Prostate gland (tissue), 2 donors: ENCODE data around the gene INPP5F. TPM values are rescaled to one million over a fixed set of nuclear protein-coding genes. Genes with fewer than 3 reads are reported as not detected.
A peak's percentile ranks its signal among the peaks of the same experiment; 100 is the strongest.

ENCODE experiments used
- DNase-seq: peaks from one replicate; pipeline ENCODE4 v3.0.0-alpha.2; 2019; ENCODE audit warnings: low spot score
- H3K27ac ChIP-seq, 2 donors: fragments of 200-600 bp; sonication (generic); 2 replicates each; pipeline ENCODE4 v1.5.1; 2017 to 2019
- H3K27me3 ChIP-seq: fragments of 200-600 bp; sonication (generic); replicated peaks from 2 replicates; pipeline ENCODE4 v1.5.1; 2019; ENCODE audit not compliant: insufficient read depth
- H3K36me3 ChIP-seq, 2 donors: fragments of 200-600 bp; sonication (generic); 1 replicate in 1 of 2; 2 replicates in 1 of 2; pipeline versions ENCODE4 v1.5.1 to v1.8.1; 2017 to 2019
- H3K4me1 ChIP-seq: fragments of 200-600 bp; sonication (generic); replicated peaks from 2 replicates; pipeline ENCODE4 v1.5.1; 2019
- H3K4me3 ChIP-seq, 2 donors: fragments of 200-600 bp; sonication (generic); 2 replicates each; pipeline ENCODE4 v1.5.1; 2017 to 2019
- H3K9me3 ChIP-seq: fragments of 200-600 bp; sonication (generic); 2 replicates; pipeline ENCODE4 v1.5.1; 2017
- POLR2A ChIP-seq: fragments of 450-650 bp; IDR thresholded peaks from one replicate; pipeline ENCODE4 v1.6.1; 2016; ENCODE audit warnings: antibody characterized with exemption, mild to moderate bottlenecking
- POLR2AphosphoS5 ChIP-seq: sonication (generic); formaldehyde crosslinking; IDR thresholded peaks from one replicate; pipeline ENCODE4 v1.6.1; 2017; ENCODE audit warnings: antibody characterized with exemption
- WGBS: methylation state at CpG from one replicate; pipeline ENCODE4 v1.1.5; 2018; 5-methylcytosine and 5-hydroxymethylcytosine counted together
- intact Hi-C: fragments of 100-400 bp; cut with DNase I; formaldehyde crosslinking; loops from one replicate; pipeline ENCODE4 v1.14.2; 2022
- total RNA-seq, 2 donors: library from RNA; depleted of rRNA; stranded (reverse); fragments of >200 nt; gene quantifications; one replicate each; pipeline ENCODE4 v1.1.0, GENCODE V29; 2016
- TF ChIP-seq, protein P1 (sequence below), 4 experiments: fragments of 200-600 bp in 2 of 4; fragments of 450-650 bp in 2 of 4; sonication (generic) in 2 of 4; IDR thresholded peaks; 1 replicate in 3 of 4; 2 replicates in 1 of 4; pipeline ENCODE4 v1.5.1; 2016 to 2019; ENCODE audit warnings: antibody characterized with exemption in 4 of 4, mild to moderate bottlenecking in 2 of 4, moderate library complexity in 2 of 4

INPP5F gene
- total RNA-seq, 2 donors from 2014 or later = 8.6 to 15.9 TPM

DNA sequence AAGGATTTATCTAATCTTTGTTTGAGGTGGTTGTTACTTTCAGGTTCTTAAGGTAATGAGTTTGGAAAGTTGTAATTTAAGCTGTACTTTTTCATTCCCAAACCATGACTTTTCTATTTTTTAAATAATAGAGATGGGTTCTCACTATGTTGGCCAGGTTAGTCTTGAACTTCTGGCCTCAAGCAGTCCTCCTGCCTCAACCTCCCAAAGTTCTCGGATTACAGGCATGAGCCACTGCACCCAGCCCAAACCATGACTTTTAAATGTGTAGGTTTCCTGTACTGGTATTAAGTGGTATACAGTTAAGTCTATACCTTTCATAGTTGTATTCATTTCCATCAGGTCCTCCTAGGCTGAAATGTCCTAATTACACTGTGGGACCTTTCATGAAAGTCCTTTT lies 10.4 kb downstream of the INPP5F start:
- no peaks in the 10 kb centered on the region for H3K4me1 ChIP-seq
- intact Hi-C loops = no loop called here
- 95% methylated on average over 1 of the region's 1 CpG for WGBS
- H3K36me3 ChIP-seq = no peaks in the 10 kb centered on the region
- no peaks in the 10 kb centered on the region for H3K9me3 ChIP-seq
- no peak for DNase-seq
- no peak overlapping the region for H3K4me3 ChIP-seq
- H3K27ac ChIP-seq = no peak overlapping the region
- TF ChIP-seq POLR2A = no peak
- TF ChIP-seq, protein P1, sequence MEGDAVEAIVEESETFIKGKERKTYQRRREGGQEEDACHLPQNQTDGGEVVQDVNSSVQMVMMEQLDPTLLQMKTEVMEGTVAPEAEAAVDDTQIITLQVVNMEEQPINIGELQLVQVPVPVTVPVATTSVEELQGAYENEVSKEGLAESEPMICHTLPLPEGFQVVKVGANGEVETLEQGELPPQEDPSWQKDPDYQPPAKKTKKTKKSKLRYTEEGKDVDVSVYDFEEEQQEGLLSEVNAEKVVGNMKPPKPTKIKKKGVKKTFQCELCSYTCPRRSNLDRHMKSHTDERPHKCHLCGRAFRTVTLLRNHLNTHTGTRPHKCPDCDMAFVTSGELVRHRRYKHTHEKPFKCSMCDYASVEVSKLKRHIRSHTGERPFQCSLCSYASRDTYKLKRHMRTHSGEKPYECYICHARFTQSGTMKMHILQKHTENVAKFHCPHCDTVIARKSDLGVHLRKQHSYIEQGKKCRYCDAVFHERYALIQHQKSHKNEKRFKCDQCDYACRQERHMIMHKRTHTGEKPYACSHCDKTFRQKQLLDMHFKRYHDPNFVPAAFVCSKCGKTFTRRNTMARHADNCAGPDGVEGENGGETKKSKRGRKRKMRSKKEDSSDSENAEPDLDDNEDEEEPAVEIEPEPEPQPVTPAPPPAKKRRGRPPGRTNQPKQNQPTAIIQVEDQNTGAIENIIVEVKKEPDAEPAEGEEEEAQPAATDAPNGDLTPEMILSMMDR (IDR thresholded peaks at IDR 0.05) = no peak
- TF ChIP-seq POLR2AphosphoS5 = no peak
- H3K27me3 ChIP-seq = no peaks in the 10 kb centered on the region

DNA sequence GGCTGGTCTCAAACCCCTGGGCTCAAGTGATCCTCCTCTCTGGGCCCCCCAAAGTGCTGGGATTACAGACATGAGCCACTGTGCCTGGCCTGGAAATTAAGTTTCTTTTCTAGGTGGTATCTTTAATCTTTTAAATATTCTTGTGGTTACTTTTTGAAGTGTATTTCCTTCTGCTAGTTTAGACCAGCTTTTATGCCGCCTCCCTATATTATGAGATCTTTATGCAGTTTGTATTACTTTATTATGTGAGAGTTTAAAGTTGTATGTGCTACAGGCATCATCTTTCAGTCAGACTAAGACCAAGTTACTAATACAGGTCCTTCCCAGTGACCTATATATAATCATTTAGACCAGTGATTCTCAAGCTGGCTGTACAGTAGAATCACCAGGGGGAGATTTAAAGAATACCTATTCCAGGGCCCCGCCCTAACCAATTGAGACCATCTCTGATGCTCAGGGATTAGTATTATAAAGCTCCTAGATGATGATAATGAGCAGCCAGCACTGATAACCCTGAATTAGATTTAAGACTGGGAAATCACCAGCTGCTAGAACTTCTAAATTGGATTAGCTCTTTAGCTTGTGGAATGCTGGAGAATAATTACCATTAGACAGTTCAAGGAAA lies 11.3 kb downstream of the INPP5F start:
- Histone ChIP-seq H3K27me3 (no peaks in the 10 kb centered on the region), H3K9me3 (no peaks in the 10 kb centered on the region), H3K4me1 (no peaks in the 10 kb centered on the region), H3K27ac (no peak overlapping the region), H3K36me3 (no peaks in the 10 kb centered on the region), H3K4me3 (no peak overlapping the region)
- 90% methylated on average over 2 of the region's 2 CpGs for WGBS
- intact Hi-C loops = no loop called here
- no peak for TF ChIP-seq POLR2AphosphoS5
- TF ChIP-seq, protein P1 (IDR thresholded peaks at IDR 0.05) = no peak
- TF ChIP-seq POLR2A = no peak
- DNase-seq = no peak

DNA sequence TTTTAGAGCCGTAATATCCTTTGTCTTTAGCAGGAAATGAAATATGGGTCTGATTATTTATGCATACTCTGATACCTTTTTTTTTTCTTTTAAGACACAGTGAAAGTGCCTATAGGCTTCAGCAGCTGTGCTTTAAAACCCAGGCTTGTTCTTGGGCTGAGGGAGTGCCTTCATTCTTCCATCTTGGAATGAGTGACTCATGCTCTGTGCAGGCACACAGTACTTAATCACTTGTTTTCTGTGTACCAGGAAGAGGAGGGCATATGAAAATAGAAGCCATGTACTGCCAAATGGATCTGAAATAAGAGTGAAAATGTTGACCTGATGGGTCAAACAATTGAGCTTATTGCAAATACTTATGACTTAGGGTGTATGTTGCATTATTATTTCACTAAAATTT lies 12.0 kb downstream of the INPP5F start:
- Histone ChIP-seq H3K27ac (no peak overlapping the region), H3K9me3 (no peaks in the 10 kb centered on the region), H3K4me3 (no peak overlapping the region), H3K36me3 (no peaks in the 10 kb centered on the region), H3K4me1 (no peaks in the 10 kb centered on the region), H3K27me3 (no peaks in the 10 kb centered on the region)
- TF ChIP-seq, protein P1 (IDR thresholded peaks at IDR 0.05) = no peak
- peak; percentile 43 for TF ChIP-seq POLR2AphosphoS5
- intact Hi-C loops = no loop called here
- no peak for DNase-seq
- WGBS = 83% methylated on average over 1 of the region's 1 CpG

DNA sequence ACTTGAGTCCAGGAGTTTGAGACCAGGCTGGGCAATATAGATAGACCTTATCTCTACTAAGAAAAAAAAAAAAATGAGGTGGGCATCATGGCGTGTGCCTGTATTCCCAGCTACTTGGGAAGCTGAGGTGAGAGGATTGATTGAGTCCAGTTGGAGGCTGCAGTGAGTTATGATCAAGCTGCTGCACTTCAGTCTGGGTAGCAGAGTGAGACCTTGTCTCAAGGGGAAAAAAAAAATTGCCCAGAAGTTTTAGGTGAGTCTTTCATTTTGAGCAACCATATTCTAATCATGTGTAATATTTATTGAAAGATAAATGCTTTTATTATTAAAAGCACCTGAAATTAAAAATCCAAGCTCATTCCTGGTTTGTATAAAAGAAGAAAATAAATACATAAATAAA lies 13.1 kb downstream of the INPP5F start:
- 97% methylated on average over 1 of the region's 1 CpG for WGBS
- DNase-seq = no peak
- Histone ChIP-seq H3K9me3 (no peaks in the 10 kb centered on the region), H3K4me3 (no peak overlapping the region), H3K36me3 (no peaks in the 10 kb centered on the region), H3K4me1 (no peaks in the 10 kb centered on the region), H3K27me3 (no peaks in the 10 kb centered on the region), H3K27ac (no peak overlapping the region)
- intact Hi-C loops = no loop called here
- TF ChIP-seq POLR2AphosphoS5 (no peak), POLR2A (no peak)
- TF ChIP-seq, protein P1 (IDR thresholded peaks at IDR 0.05) = no peak

DNA sequence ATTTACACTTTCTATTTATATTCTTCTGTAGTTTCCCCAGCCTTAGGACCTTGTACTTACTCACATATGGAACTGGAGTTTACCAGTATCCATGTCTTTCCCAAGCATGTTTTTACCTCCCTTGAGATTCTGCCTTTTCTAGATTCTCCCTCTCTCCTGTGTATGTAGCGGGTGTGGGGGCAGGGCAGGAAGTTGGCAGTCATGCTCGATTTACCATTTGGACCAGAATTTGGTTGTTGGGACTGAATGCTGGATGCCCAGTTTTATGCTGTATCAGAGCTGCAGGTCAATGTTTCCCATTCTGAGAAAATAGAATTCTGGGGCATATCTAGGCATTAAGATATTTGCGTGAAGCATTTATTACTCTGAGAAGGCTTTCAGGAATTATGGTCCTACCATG lies 14.2 kb downstream of the INPP5F start:
- Histone ChIP-seq H3K9me3 (no peaks in the 10 kb centered on the region), H3K4me1 (no peaks in the 10 kb centered on the region), H3K4me3 (no peak overlapping the region), H3K27me3 (no peaks in the 10 kb centered on the region), H3K27ac (no peak overlapping the region), H3K36me3 (no peaks in the 10 kb centered on the region)
- TF ChIP-seq, protein P1 (IDR thresholded peaks at IDR 0.05) = no peak
- TF ChIP-seq POLR2A (no peak), POLR2AphosphoS5 (no peak)
- no peak for DNase-seq
- intact Hi-C loops = no loop called here
- 87% methylated on average over 3 of the region's 3 CpGs for WGBS
